Activated gamma-delta T cell treated with Interleukin-2 at 50 U/mL for 16 hours (primary cell): Measurements from ENCODE around the gene EVX2.

Experiments used
- DNase-seq: peaks from one replicate; pipeline ENCODE4 v3.0.0-alpha.2; 2020

EVX2 gene

DNA sequence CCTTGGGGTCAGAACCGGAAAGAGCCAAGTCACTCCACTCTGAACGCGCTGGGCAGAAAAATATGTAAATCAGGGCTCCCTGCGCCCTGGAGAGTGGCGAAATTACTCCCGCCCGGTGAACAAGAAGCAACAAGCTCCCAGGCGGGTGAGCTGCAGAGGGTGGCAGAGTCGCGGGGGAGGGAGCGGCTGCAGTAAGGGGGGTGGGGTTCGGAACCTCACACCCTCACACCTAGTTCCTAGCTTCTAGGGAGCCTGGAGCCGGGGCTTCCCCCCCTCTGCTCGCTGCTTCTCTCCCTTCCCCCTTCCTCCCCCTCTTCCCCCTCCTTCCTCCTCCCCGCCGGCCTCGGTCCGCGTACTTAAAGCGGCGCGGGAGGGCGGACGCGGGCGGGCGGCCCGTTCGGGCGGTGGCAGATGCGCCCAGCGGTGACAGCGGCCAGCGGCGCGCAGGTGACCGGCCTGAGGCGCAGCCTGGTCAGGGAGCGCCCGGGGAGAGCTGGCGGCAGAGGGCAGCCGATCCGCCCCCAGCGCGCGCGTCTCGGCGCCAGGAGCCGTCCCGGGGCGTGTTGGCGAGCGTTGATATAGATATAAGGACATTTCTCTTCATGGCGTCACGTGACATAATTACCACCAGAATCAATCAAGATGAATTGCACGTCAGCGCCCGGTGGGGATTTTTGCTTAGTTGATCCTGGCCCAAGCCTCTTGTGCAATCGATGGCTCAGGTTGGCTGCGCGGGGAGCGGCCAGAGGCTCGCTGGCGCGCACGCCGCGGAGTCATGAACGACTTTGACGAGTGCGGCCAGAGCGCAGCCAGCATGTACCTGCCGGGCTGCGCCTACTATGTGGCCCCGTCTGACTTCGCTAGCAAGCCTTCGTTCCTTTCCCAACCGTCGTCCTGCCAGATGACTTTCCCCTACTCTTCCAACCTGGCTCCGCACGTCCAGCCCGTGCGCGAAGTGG is 23.1 kb upstream of the EVX2 start, which contains the start of gene HOXD11:
TSS of gene HOXD11 (plus strand) at position 700 of the 959 bp plus-strand sequence. CDS start at position 776, 76 bp downstream.
- no peak for DNase-seq

DNA sequence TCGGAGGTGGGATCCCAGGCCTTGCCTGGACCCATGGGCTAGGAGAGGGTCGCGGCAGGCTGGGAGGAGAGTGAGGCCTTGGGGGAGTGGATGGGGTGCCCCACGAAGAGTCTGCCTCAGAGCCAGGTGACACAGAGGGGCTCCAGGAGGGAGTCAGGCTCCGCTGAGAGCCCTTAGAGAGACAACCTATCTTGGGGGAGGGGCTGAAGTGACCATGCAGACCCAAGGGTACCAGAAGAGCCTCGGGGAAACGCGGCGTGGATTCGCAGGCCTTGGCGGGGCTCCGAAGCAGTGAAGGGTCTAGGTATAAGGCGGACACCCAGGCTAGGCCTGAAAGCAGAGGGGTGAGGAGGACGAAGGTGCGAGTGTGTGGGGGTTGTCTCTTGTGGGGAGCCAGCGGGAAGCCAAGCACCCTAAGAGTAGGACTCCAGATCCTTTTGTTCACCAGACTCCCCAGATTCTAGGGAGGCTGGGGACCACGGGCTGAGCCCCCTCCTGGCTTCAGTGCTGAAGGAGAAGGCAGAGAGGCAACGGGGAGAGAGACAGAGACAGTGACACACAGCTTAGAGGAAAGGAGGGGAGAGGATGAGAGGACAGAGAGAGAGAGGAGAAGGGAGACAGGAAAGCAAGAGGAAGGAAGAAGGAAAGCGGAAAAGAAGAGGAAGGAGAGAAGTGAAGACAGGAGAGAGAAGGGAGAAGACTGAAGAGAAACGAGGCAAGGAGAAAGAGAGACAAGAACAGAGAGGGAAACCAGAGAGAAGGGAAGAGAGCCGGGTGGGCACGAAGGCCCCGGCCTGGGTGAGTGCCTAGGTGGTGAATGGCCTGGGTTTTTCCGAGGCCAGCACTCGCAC is 22.2 kb upstream of the EVX2 start:
- no peak for DNase-seq

DNA sequence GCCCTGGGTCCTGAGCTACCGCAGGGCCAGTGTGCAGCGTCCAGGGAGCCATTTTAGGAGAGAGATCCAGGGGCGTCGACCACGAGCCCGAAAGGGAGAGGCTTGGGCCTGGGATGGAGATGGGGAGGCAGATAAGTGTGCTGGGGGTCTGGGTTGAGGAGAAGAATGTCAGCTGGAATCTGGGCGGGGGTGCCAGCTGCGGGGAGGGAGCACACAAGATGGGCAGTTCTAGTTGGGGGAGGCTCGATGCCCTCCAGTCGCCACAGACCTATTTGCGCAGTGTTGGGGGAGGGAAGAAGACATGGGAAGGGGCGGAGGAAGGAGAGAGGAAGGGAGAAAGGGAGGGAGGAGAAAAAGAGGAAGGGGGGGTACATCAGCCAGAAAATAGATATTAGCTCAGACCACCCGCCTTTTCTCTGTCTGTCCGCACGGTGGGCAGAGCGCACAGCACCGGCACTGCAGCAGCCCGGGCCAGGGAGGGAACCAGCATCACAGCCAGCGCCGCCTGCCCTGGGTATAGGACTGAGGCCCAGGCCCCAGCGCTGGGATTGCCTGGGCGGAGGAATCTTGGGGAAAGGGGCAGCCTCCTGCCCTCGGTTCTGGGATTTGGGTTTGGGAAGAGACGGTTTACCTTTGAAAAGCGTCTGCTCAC is 21.4 kb upstream of the EVX2 start:
- DNase-seq = no peak

DNA sequence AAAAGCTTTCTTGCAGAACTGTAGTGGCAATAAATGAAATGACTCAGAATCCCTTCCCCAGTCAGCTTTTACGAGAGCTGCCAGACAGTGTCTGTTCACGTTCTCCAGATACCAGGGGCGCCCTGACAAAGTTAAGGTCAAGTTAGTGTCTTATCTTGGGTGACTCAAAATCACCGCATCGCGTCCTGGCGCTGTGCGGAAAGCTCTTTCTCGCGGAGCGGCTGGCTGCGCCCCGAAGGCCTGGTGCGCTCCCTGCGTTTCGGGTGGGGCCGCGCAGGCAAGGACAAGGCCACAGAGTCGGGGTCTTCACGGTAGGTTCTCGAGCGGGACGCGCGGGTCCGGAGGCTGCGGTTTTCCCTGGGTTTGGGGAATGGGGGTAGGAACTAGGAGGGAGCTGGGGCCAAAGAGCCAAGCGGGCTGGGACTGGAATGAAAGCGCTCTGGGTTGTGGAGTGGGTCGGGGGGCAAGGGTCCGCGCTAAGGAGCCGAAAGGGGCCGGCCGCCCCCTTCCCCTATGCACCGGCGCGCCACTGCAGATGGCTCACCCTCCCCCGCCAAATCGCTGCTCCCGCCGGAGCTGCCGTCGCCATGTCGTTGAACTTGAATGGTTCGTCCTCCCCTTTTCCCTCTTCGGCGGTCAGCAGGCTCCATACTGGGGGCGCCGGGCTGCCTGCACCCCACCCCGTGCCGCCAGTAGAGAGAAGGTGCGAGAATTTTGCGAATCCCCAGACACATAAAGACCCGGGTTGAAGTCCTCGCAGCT is 20.7 kb upstream of the EVX2 start:
- DNase-seq = no peak

DNA sequence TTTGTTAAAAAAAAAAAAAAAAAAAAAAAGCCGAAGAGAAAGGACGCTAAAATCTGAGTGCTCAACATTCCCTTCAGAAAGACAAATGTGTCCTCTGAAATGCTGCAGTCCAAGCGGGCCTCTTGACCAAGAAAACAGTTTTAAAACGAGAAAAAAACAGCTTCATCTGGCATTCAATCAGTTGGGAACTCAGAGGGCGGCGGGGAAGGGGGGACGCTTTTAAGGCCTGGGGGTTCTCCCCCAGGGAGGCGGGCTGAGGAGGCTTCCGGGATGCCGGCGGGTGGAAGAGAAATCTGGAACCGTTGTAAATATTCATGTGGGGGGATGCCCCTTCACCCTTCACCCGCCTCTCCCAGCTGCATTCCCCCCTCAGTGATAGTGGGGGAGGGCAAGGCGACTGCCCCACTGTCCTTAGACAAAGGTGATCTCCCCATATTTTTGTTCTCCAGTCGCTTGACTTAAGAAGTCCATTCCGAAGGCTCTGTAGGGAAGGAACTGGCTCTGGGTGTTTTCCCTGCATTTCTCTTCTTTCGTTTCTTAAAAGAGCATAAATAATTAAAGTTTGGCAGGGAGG is 20.1 kb upstream of the EVX2 start:
- no peak for DNase-seq

DNA sequence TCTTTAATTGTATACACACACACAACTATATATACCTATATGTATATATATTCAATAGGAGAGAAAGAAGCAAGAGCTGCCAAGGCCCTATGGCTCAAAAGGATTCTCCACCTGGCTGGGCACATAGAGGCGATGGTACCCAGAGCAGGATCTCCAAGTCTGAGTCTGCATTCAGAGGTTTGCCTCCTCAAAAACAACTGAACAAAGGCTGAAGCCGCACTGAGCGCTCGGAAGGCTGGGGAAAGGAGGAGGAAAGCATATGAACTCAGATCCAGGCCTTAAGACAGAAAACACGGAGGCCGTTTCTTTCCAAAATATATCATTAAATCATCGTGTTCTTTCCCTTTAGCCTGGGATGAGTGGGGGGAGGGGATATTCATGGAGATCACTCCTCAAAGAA is 19.4 kb upstream of the EVX2 start:
- no peak for DNase-seq

DNA sequence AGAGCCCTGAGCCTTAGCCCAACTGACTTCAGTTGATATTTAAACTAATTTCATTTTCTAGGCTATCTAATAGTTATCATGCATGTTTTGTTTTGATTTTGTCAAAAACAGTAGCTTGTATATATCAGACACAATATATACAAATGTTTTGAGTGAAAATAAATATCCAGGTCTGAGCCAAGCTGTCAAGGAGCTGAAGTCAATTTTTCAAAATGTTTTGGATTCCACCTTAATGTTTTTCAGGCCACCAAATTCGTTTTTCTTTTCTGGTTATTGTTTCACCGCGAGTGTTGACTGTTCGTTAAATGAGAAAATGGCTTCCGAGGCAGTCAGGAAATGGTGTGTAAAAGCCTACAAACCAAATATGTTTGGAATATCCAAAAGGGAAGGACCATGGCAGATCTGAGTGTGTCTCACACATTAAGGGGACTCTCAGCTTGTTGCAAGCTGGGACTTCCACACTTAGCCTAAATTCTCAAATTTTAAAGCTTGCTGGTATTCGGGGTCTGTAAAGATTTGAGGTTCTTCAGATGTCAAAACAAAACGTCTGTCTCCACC is 18.6 kb upstream of the EVX2 start:
- no peak for DNase-seq

DNA sequence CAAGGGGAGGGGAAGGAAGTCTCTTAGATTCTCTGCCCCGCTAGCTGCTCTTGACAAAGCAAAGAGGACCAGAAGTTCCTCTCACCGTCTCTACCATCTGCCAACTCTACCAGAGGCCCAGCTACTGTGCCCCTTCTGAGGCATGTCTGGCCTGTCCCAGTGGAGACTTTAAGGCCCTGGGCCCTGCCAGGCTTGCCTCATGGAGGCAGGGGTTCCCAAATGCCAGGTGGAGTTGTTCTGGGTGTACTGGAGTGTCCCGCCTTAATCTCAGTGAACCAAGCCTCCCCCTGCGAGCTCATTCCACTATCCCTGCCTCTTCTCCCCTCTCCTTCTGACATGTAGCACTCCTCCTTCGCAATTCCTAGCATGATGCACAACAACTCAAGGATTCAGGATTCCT is 18.1 kb upstream of the EVX2 start:
- no peak for DNase-seq

DNA sequence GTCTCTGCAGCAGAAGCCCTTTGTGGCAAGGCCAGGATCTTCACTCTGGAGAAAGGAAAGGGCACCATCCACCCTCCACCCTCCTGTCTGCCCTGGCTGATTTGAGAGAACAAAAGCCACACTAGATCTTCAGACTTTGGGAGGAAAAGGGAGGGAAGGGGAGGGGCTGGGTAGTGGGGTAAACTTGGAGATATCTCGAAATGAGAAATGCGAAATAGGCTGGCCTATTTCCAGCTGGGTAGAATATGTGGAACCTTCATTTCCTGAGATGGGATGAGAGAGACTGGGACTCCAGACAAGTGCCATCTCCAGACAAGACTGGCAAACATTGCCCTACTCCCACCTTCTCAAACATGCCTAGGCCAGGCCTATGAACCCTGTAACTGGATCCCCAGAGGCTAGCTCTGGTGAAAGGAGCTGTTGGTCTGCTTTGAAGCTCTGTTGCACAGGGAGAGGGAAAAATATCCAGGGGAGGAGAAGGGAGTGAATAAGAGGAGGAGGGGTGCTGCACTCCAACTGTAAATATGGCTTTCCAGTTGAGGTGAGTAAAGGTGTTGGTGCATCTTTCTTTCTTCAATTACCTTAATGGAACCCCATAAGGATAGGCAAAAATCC is 17.6 kb upstream of the EVX2 start:
- DNase-seq = no peak

DNA sequence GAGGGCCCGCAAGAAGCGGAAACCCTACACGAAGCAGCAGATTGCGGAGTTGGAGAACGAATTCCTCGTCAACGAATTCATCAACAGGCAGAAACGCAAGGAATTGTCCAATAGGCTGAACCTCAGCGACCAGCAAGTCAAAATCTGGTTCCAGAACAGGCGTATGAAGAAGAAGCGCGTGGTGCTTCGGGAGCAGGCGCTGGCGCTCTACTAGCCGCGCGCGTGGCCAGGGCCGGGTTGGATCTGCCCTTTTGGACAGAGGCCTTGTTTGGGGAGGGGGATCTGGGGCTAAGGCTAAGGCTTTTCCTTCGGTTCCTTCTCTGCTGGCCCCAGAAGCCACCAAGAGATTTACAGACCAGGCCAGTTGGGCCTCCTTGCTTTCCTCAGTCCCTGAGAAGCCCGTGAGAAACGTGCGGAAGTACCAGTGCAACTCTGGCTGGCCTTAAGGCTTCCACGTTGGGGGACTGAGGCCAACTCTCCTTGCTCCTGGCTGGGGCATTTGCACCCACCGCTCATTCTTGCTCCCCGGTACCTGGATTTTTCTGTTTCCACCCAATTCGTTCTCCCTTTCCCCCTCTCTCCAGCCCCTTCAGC is 16.9 kb upstream of the EVX2 start:
- DNase-seq = no peak

DNA sequence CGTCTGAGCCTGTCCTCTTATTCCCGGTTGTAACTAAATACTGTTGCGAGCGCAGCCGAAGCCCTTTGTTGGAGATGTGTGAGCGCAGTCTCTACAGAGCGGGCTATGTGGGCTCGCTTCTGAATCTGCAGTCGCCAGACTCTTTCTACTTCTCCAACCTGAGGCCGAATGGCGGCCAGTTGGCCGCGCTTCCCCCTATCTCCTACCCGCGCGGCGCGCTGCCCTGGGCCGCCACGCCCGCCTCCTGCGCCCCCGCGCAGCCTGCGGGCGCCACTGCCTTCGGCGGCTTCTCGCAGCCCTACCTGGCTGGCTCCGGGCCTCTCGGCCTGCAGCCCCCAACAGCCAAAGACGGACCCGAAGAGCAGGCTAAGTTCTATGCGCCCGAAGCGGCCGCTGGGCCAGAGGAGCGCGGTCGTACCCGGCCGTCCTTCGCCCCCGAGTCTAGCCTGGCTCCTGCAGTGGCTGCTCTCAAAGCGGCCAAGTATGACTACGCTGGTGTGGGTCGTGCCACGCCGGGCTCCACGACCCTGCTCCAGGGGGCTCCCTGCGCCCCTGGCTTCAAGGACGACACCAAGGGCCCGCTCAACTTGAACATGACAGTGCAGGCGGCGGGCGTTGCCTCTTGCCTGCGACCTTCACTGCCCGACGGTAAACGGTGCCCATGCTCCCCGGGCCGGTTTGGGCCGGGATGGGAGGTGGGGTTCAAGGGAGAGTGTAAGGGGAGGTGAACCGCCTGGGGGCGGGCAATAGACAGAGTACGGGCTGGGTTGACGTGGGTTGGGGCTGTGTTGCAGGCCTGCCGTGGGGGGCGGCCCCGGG is 16.2 kb upstream of the EVX2 start, which contains the start of gene HOXD12:
TSS of gene HOXD12 (plus strand) at position 68 of the 819 bp plus-strand sequence. CDS start at position 75, 7 bp downstream.
- no peak for DNase-seq

DNA sequence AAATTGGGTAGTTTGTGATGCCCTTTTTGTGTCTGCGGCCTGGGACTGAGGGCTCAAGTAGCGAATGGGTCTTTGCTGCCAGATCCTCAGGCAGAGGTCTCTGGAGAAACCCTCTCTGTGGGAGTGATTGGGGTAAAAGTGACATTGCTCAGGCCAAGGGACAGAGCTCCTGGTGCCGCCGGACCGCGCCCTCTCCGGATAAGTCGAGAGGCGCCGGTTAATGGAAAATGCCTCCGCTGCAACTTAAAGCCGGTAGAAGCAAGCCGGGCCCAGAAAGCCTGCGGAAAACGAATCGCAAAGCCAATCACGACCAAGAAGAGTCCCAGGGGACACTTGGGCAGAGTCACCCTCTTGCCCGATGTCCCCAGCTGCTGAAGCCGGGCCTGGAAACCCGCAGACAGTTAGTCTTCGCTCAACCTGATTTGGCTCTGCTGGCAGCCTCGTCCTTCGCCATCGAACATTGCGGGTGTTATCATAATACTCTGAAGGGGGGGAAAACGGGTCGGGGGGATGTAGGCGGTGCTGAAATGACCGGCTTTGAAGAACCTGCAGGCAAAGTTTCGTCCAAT is 15.5 kb upstream of the EVX2 start:
- DNase-seq = no peak

DNA sequence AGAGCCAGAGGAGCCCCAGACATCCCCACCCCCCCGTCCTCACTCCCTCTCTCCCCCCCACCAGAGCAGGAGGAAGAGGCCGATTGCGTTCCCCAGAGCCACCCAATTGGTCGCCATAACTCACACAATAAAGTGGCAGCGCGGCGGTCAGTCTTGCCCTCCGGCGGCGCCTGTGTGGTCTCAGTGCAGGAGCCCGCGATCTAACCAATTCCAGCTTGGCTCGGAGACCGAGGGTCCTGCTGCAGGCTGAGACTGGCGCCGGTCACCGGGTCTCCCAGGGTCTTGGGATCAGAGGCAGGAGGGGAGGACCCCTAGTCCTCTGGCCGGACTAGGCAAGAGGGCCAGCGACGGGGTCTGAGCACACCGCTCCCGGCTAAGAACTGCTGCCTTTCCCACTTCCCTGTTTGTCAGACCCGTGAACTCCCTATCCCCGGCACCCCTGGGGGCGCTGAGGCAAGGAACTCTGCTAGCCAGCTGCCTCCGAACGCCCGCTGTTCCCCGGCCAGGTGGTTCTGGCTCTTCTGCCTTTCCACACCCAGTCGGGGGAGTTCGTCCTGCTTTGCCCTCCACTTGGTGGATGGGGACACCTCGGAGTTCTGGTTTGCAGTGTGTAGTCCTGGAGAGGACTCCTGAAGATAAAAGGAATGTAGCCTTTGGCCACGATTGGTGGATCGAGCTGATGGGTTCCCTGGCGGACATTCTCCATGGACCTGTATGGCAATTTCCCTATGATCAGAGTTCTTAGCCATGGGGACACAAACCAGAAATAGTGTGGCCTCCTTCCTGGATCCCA is 14.8 kb upstream of the EVX2 start:
- no peak for DNase-seq

DNA sequence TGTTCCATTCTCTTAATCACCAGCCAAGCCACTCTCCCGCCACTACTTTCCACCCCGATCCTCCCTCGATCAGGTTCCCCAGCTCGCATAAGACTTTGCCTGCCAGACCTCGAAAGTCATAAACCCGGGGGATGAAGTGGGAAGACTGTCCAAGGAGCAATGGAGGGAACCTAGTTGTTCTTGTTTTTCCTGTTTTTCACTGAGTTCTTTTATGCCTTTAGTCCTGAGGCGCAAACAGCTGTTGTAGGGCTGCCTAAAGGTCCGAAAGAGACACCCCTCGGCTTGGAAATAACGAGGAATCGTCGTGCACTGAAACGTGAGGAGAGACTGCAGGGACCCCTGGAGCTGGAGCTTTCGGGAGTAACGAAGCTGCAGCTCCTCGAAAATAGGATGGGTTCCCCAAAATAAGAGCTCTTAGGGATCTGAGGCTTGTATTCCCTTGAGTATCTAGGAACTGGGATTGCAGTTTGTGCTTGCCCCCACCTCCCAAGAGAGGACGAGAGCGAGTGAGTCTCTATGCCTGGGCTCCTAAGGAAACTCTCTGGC is 14.1 kb upstream of the EVX2 start:
- no peak for DNase-seq

DNA sequence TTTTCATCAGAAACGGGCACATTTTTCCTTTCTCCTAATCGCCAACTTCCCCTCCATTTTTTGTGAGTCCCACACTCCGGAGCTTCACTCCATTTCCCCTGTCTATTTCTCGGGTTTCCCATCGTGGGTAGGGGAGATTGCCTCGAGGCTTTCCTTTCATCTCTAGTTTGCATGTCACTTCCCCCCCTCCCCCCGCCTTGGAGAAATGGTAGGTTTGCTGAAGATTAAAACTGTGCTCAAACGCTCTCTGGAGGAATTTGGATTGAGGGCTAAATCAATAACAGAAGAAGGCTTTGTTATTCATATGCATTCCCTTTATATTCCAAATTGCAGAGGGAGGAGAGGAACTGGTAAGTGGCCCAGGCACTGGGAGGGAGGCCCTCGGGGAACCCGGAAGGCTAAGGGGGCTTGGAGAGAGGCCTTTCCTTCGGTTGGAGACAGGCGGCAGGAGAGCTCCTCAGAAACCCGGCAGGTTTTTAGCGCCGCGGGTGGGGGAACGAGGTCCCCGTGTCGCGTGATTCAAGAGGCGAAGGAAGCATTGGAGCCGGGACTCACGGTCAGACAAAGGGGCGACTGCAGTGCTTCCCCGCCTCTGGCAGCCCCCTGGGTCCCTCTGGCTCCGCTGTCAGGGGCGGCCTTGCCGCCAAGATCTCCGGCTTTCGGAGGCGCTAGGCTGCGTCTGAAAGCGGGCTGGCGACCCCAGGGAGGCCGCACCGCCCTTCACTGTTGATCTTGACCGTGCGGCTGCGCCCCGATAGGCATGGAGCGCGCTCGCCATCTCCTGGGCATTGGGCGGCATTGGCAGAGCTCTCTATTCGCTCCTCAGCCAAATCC is 13.4 kb upstream of the EVX2 start:
- peak; percentile 28 for DNase-seq

DNA sequence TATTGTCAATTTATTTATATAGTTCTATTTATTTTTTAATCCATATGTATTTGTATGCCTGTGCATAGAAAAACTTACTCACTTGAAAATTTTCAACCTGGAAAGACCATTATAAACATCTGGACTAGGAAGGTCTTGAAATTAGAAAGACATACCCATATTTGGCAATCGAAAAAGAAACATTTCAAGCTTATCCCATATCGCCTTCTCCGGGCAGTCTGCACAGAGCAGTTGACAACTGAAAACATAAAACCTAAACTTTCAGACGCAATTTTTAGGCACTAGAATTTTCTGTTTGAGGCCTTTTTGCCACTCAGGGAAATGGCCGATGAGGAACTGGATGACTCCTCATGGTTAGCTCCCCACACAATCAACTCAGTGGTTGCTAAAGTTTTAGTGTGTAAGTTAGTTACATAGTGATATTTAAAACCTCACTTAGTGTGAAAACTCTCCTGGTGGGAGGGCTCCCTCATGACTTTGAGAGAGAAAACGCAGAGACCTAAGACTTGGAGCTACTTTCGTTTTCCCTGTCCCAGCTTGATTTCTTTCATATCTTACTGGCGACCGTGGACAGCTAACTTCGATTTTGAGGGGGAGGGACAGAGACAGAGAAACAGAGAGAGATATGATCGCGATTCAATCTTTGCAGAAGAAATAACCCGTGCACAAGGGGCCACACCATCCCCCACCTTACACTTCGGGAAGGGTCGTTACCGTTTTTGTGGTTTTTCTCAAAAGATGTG is 12.7 kb upstream of the EVX2 start:
- DNase-seq = no peak

DNA sequence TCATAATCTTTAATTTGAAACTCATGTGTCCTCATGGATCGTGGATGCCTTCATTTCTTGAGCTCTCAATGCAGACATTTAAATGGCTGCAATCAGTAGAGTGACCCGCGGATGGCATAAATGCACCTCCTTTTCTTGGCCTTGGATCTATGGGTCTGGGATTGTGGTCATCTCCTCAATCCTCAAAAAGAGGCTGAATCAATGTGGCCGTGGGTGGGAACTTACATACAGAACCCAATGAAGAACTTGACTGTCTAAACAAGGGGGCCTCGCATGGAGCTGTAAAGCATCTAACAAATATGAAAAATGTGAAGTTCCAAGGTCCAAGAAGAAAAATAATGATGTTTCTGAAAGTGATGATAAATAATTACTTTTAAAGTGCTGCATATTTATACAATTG is 11.7 kb upstream of the EVX2 start:
- DNase-seq = no peak
